Mesenchymal stem cell (in vitro differentiated cells and primary cell): ENCODE measurements around the gene WWOX.
A peak's percentile ranks its signal among the peaks of the same experiment; 100 is the strongest.

ENCODE experiments used
- DNase-seq: peaks from one replicate; pipeline ENCODE4 v3.0.0-alpha.2; 2013
- H2AFZ ChIP-seq: one replicate; pipeline ENCODE4 v1.6.1; 2013; ENCODE audit warnings: low read depth, mild to moderate bottlenecking, control low read depth, inconsistent platforms, low read length, moderate library complexity
- H2AK5ac ChIP-seq: 2 replicates; pipeline ENCODE4 v1.6.1; 2013; ENCODE audit warnings: low read length, moderate library complexity, mild to moderate bottlenecking, inconsistent platforms; ENCODE audit not compliant: severe bottlenecking
- H2BK120ac ChIP-seq: one replicate; pipeline ENCODE4 v1.6.1; 2013; ENCODE audit warnings: low read depth, mild to moderate bottlenecking, inconsistent platforms, low read length, moderate library complexity
- H2BK12ac ChIP-seq, 2 experiments: one replicate each; pipeline ENCODE4 v1.6.1; 2013; ENCODE audit warnings: inconsistent platforms in 2 of 2, low read length in 2 of 2, mild to moderate bottlenecking in 2 of 2, moderate library complexity in 2 of 2, control low read depth in 1 of 2
- H2BK15ac ChIP-seq: one replicate; pipeline ENCODE4 v1.6.1; 2013; ENCODE audit warnings: mild to moderate bottlenecking, low read depth, inconsistent platforms; ENCODE audit not compliant: poor library complexity, severe bottlenecking
- H2BK5ac ChIP-seq: 2 replicates; pipeline ENCODE4 v1.6.1; 2013; ENCODE audit warnings: low read depth, mild to moderate bottlenecking, low read length, control low read depth, inconsistent platforms; ENCODE audit not compliant: poor library complexity, severe bottlenecking
- H3K14ac ChIP-seq, 2 experiments: one replicate each; pipeline ENCODE4 v1.6.1; 2013; ENCODE audit warnings: inconsistent platforms in 2 of 2, low read length in 2 of 2, control low read depth in 1 of 2, mild to moderate bottlenecking in 1 of 2, moderate library complexity in 1 of 2
- H3K18ac ChIP-seq, 2 experiments: one replicate each; pipeline ENCODE4 v1.6.1; 2013; ENCODE audit warnings: inconsistent platforms in 2 of 2, low read length in 2 of 2, control low read depth in 1 of 2, low read depth in 1 of 2, mild to moderate bottlenecking in 1 of 2
- H3K23ac ChIP-seq, 2 experiments: one replicate each; pipeline ENCODE4 v1.6.1; 2013; ENCODE audit warnings: inconsistent platforms in 2 of 2, low read length in 2 of 2, mild to moderate bottlenecking in 2 of 2, moderate library complexity in 2 of 2, control low read depth in 1 of 2
- H3K27ac ChIP-seq: 2 replicates; pipeline ENCODE4 v1.5.1; 2013; ENCODE audit warnings: mild to moderate bottlenecking, moderate library complexity, low read length, control low read depth, inconsistent platforms; ENCODE audit not compliant: poor library complexity, severe bottlenecking
- H3K27me3 ChIP-seq, 2 experiments: 2 replicates each; pipeline versions ENCODE4 v1.6.1 to v1.7.0; 2013; ENCODE audit warnings: low read length in 2 of 2, mild to moderate bottlenecking in 2 of 2, moderate library complexity in 2 of 2, control low read depth in 1 of 2, inconsistent platforms in 1 of 2; ENCODE audit not compliant: control insufficient read depth in 1 of 2, insufficient read depth in 1 of 2
- H3K36me3 ChIP-seq, 2 experiments: 2 replicates each; pipeline versions ENCODE4 v1.6.1 to v1.7.0; 2013; ENCODE audit warnings: low read length in 2 of 2, control low read depth in 1 of 2, inconsistent platforms in 1 of 2, low read depth in 1 of 2, mild to moderate bottlenecking in 1 of 2; ENCODE audit not compliant: insufficient read depth in 2 of 2, control insufficient read depth in 1 of 2
- H3K4ac ChIP-seq, 2 experiments: one replicate each; pipeline ENCODE4 v1.6.1; 2013; ENCODE audit warnings: inconsistent platforms in 2 of 2, low read length in 2 of 2, mild to moderate bottlenecking in 2 of 2, moderate library complexity in 2 of 2, control low read depth in 1 of 2, low read depth in 1 of 2
- H3K4me1 ChIP-seq: 2 replicates; pipeline ENCODE4 v1.6.1; 2013; ENCODE audit warnings: low read depth, low read length, control low read depth; ENCODE audit not compliant: control insufficient read depth, insufficient read depth
- H3K4me2 ChIP-seq: 2 replicates; pipeline ENCODE4 v1.6.1; 2013; ENCODE audit warnings: low read length, mild to moderate bottlenecking, inconsistent platforms; ENCODE audit not compliant: poor library complexity, severe bottlenecking
- H3K4me3 ChIP-seq, 2 experiments: 2 replicates each; pipeline versions ENCODE4 v1.5.1 to v1.7.0; 2013; ENCODE audit warnings: low read length in 2 of 2, mild to moderate bottlenecking in 2 of 2, control low read depth in 1 of 2, low read depth in 1 of 2; ENCODE audit not compliant: insufficient read depth in 1 of 2
- H3K79me1 ChIP-seq: replicated peaks from 2 replicates; pipeline ENCODE4 v1.6.1; 2013; ENCODE audit warnings: mild to moderate bottlenecking, control low read depth, low read length, inconsistent platforms; ENCODE audit not compliant: poor library complexity, severe bottlenecking
- H3K9ac ChIP-seq: 2 replicates; pipeline ENCODE4 v1.7.0; 2013; ENCODE audit warnings: mild to moderate bottlenecking, low read length, moderate library complexity
- H3K9me3 ChIP-seq: 2 replicates; pipeline ENCODE4 v1.7.0; 2013; ENCODE audit warnings: mild to moderate bottlenecking, low read length; ENCODE audit not compliant: control insufficient read depth
- H4K8ac ChIP-seq: one replicate; pipeline ENCODE4 v1.6.1; 2013; ENCODE audit warnings: inconsistent platforms, mild to moderate bottlenecking, low read length, moderate library complexity
- H4K91ac ChIP-seq: one replicate; pipeline ENCODE4 v1.6.1; 2013; ENCODE audit warnings: mild to moderate bottlenecking, low read length, inconsistent platforms
- WGBS: methylation state at CpG from one replicate; pipeline ENCODE4 v1.1.7; 2013; ENCODE audit warnings: mixed read lengths; 5-methylcytosine and 5-hydroxymethylcytosine counted together

The WWOX gene

GRCh38 chr16:79089735-79090284, 990.4 kb downstream of the WWOX start:
- Histone ChIP-seq H2BK15ac (no peak overlapping the region), H2BK5ac (no peak overlapping the region), H3K4me3 (peak overlapping the region in 1 of 2 experiments; percentile 49), H3K27ac (no peak overlapping the region), H3K36me3 (no peaks in the 10 kb centered on the region), H3K27me3 (no peaks in the 10 kb centered on the region), H2BK120ac (no peak overlapping the region), H3K18ac (no peak overlapping the region), H2BK12ac (no peak overlapping the region), H2AK5ac (no peak overlapping the region), H4K8ac (no peak overlapping the region), H3K4me2 (no peak overlapping the region), H3K9ac (peak overlapping the region; percentile 41), H3K79me1 (no peaks in the 10 kb centered on the region), H4K91ac (no peak overlapping the region), H3K4ac (no peak overlapping the region), H3K4me1 (no peaks in the 10 kb centered on the region), H3K23ac (no peak overlapping the region), H3K9me3 (no peaks in the 10 kb centered on the region), H2AFZ (no peak overlapping the region), H3K14ac (no peak overlapping the region)
- DNase-seq, result no peak
- 79% methylated on average over 9 of the region's 10 CpGs for WGBS

- WGBS, result 95% methylated on average over 4 of the region's 4 CpGs
Observed at GRCh38 chr16:79090966-79091365, 991.5 kb downstream of the WWOX start.

GRCh38 chr16:79092846-79093245, 993.4 kb downstream of the WWOX start:
- Histone ChIP-seq H4K91ac (no peak overlapping the region), H2AFZ (no peak overlapping the region), H3K36me3 (no peaks in the 10 kb centered on the region), H2BK12ac (no peak overlapping the region), H3K4ac (no peak overlapping the region), H3K27ac (no peak overlapping the region), H3K79me1 (no peaks in the 10 kb centered on the region), H3K14ac (no peak overlapping the region), H3K18ac (no peak overlapping the region), H3K23ac (no peak overlapping the region), H3K9me3 (no peaks in the 10 kb centered on the region), H2BK15ac (no peak overlapping the region), H3K4me3 (no peak overlapping the region), H3K4me1 (no peaks in the 10 kb centered on the region), H3K27me3 (no peaks in the 10 kb centered on the region), H2BK5ac (no peak overlapping the region), H2AK5ac (no peak overlapping the region), H2BK120ac (no peak overlapping the region), H4K8ac (no peak overlapping the region), H3K9ac (no peak overlapping the region), H3K4me2 (no peak overlapping the region)
- DNase-seq, result no peak
- 100% methylated on average over 2 of the region's 5 CpGs for WGBS

More at GRCh38 chr16:79090966-79091365, 991.5 kb downstream of the WWOX start:
- no peak overlapping the region for H2AK5ac ChIP-seq
- H2AFZ ChIP-seq, result no peak overlapping the region
- H3K18ac ChIP-seq, result no peak overlapping the region
- no peak overlapping the region for H3K4ac ChIP-seq
- H3K79me1 ChIP-seq, result no peaks in the 10 kb centered on the region
- H2BK12ac ChIP-seq, result no peak overlapping the region
- H3K4me2 ChIP-seq, result no peak overlapping the region
- no peaks in the 10 kb centered on the region for H3K27me3 ChIP-seq
- no peak overlapping the region for H2BK120ac ChIP-seq
- no peak for DNase-seq
- H3K14ac ChIP-seq, result no peak overlapping the region
- H3K4me3 ChIP-seq, result no peak overlapping the region
- H3K36me3 ChIP-seq, result no peaks in the 10 kb centered on the region
- no peak overlapping the region for H3K9ac ChIP-seq
- H3K23ac ChIP-seq, result no peak overlapping the region
- no peaks in the 10 kb centered on the region for H3K4me1 ChIP-seq
- no peak overlapping the region for H2BK5ac ChIP-seq
- H3K9me3 ChIP-seq, result no peaks in the 10 kb centered on the region
- no peak overlapping the region for H2BK15ac ChIP-seq
- H4K91ac ChIP-seq, result no peak overlapping the region
- no peak overlapping the region for H4K8ac ChIP-seq
- H3K27ac ChIP-seq, result no peak overlapping the region

- Histone ChIP-seq H3K27ac (no peak overlapping the region), H2AFZ (no peak overlapping the region), H3K27me3 (no peaks in the 10 kb centered on the region), H3K9me3 (no peaks in the 10 kb centered on the region), H2BK5ac (no peak overlapping the region), H3K23ac (no peak overlapping the region), H3K36me3 (no peaks in the 10 kb centered on the region), H2AK5ac (no peak overlapping the region), H2BK120ac (no peak overlapping the region), H3K9ac (no peak overlapping the region), H3K4me2 (no peak overlapping the region), H3K4me3 (no peak overlapping the region), H3K18ac (no peak overlapping the region), H3K14ac (no peak overlapping the region), H3K4me1 (no peaks in the 10 kb centered on the region), H4K91ac (no peak overlapping the region), H3K4ac (no peak overlapping the region), H2BK12ac (no peak overlapping the region), H2BK15ac (no peak overlapping the region), H4K8ac (no peak overlapping the region), H3K79me1 (no peaks in the 10 kb centered on the region)
- DNase-seq, result no peak
- 63% methylated on average over 6 of the region's 10 CpGs for WGBS
Observed at GRCh38 chr16:79093554-79093967, 994.1 kb downstream of the WWOX start.
